NOMO-1 (cell line): ENCODE data around the gene TLX3.
A peak's percentile ranks its signal among the peaks of the same experiment; 100 is the strongest.
"Not testable (repeated sequence)": the region's sequence is repeated elsewhere in the genome, so short reads cannot be mapped to it uniquely, and the experiment has no call there.

Experiments used
- DNase-seq, 2 experiments: peaks; one replicate each; lab custom pipeline; 2025; ENCODE audit not compliant: unreplicated experiment in 2 of 2; lab: John Stamatoyannopoulos, UW

TLX3 gene

GRCh38 chr5:171308453-171309275 lies at the start of gene TLX3:
TSS of gene TLX3 (plus strand) at chr5:171309248. CDS start at chr5:171309366, 118 bp downstream.
- no peak for DNase-seq

GRCh38 chr5:171261361-171261760 lies 47.7 kb upstream of the TLX3 start:
- DNase-seq, result no peak

GRCh38 chr5:171261904-171262303 lies 47.1 kb upstream of the TLX3 start:
- no peak for DNase-seq

- DNase-seq, result no peak
These were observed 45.9 kb upstream of the TLX3 start for GRCh38 chr5:171263181-171263580.

- DNase-seq, result no peak
These were observed 44.2 kb upstream of the TLX3 start for GRCh38 chr5:171264843-171265242.

GRCh38 chr5:171268700-171269620 lies 40.1 kb upstream of the TLX3 start:
- DNase-seq, result no peak

GRCh38 chr5:171269717-171270116 lies 39.3 kb upstream of the TLX3 start:
- DNase-seq, result no peak

GRCh38 chr5:171270136-171270535 lies 38.9 kb upstream of the TLX3 start:
- no peak for DNase-seq

- no peak for DNase-seq
These were observed 37.2 kb upstream of the TLX3 start for GRCh38 chr5:171271798-171272197.

- DNase-seq, result peak; percentile 6 to 9
These were observed 35.8 kb upstream of the TLX3 start for GRCh38 chr5:171272996-171273970.

- DNase-seq, result no peak
These were observed 33.1 kb upstream of the TLX3 start for GRCh38 chr5:171275841-171276544.

- DNase-seq, result no peak
These were observed 25.3 kb upstream of the TLX3 start for GRCh38 chr5:171283753-171284152.

- DNase-seq, result no peak
These were observed 23.6 kb upstream of the TLX3 start for GRCh38 chr5:171285465-171285864.

GRCh38 chr5:171288066-171288465 lies 21.0 kb upstream of the TLX3 start:
- DNase-seq, result no peak

GRCh38 chr5:171291371-171291770 lies 17.7 kb upstream of the TLX3 start:
- no peak for DNase-seq

- DNase-seq, result no peak
These were observed 13.7 kb upstream of the TLX3 start for GRCh38 chr5:171295299-171295698.

- no peak for DNase-seq
These were observed 13.2 kb upstream of the TLX3 start for GRCh38 chr5:171295801-171296200.

GRCh38 chr5:171297941-171298340 lies 11.1 kb upstream of the TLX3 start:
- DNase-seq, result not testable (repeated sequence)

- DNase-seq, result no peak
These were observed 9.8 kb upstream of the TLX3 start for GRCh38 chr5:171299228-171299627.

GRCh38 chr5:171299851-171300250 lies 9.2 kb upstream of the TLX3 start:
- DNase-seq, result no peak
